Endothelial cell of umbilical vein (primary cell): ENCODE results near the gene GSTP1.

Experiments
- EZH2 ChIP-seq: IDR thresholded peaks from 2 replicates; pipeline ENCODE4 v1.6.1; 2012; ENCODE audit warnings: borderline replicate concordance, low read depth, mild to moderate bottlenecking, moderate library complexity, low read length, inconsistent platforms; ENCODE audit not compliant: severe bottlenecking
- MYC ChIP-seq: IDR thresholded peaks from one replicate; pipeline ENCODE4 v1.6.1; 2011; ENCODE audit warnings: mild to moderate bottlenecking, low read depth, low read length
- POLR2A ChIP-seq: IDR thresholded peaks from 2 replicates; pipeline ENCODE4 v1.6.1; 2012; ENCODE audit warnings: low read depth, mild to moderate bottlenecking, control low read depth, low read length
- POLR2AphosphoS5 ChIP-seq: IDR thresholded peaks from 2 replicates; pipeline ENCODE4 v1.6.1; 2012; ENCODE audit warnings: low read depth, mild to moderate bottlenecking, control low read depth, low read length, moderate library complexity; ENCODE audit not compliant: insufficient read depth
- TF ChIP-seq, protein P1 (sequence below), 2 donors: IDR thresholded peaks; 1 replicate in 1 of 2; 2 replicates in 1 of 2; pipeline ENCODE4 v1.5.1; 2011; ENCODE audit warnings: low read length in 2 of 2, mild to moderate bottlenecking in 2 of 2, moderate library complexity in 2 of 2, control low read depth in 1 of 2, inconsistent platforms in 1 of 2, low read depth in 1 of 2; ENCODE audit not compliant: insufficient read depth in 1 of 2; ENCODE audit errors: extremely low read depth in 1 of 2
- TF ChIP-seq, protein P2 (sequence below): IDR thresholded peaks from 2 replicates; pipeline ENCODE4 v1.6.1; 2011; ENCODE audit not compliant: insufficient read depth, insufficient read length

DNA sequence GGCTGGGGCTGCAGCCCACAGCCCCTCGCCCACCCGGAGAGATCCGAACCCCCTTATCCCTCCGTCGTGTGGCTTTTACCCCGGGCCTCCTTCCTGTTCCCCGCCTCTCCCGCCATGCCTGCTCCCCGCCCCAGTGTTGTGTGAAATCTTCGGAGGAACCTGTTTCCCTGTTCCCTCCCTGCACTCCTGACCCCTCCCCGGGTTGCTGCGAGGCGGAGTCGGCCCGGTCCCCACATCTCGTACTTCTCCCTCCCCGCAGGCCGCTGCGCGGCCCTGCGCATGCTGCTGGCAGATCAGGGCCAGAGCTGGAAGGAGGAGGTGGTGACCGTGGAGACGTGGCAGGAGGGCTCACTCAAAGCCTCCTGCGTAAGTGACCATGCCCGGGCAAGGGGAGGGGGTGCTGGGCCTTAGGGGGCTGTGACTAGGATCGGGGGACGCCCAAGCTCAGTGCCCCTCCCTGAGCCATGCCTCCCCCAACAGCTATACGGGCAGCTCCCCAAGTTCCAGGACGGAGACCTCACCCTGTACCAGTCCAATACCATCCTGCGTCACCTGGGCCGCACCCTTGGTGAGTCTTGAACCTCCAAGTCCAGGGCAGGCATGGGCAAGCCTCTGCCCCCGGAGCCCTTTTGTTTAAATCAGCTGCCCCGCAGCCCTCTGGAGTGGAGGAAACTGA, 731 bp downstream of the GSTP1 start:
- TF ChIP-seq, protein P1, sequence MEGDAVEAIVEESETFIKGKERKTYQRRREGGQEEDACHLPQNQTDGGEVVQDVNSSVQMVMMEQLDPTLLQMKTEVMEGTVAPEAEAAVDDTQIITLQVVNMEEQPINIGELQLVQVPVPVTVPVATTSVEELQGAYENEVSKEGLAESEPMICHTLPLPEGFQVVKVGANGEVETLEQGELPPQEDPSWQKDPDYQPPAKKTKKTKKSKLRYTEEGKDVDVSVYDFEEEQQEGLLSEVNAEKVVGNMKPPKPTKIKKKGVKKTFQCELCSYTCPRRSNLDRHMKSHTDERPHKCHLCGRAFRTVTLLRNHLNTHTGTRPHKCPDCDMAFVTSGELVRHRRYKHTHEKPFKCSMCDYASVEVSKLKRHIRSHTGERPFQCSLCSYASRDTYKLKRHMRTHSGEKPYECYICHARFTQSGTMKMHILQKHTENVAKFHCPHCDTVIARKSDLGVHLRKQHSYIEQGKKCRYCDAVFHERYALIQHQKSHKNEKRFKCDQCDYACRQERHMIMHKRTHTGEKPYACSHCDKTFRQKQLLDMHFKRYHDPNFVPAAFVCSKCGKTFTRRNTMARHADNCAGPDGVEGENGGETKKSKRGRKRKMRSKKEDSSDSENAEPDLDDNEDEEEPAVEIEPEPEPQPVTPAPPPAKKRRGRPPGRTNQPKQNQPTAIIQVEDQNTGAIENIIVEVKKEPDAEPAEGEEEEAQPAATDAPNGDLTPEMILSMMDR (IDR thresholded peaks at IDR 0.05; ENCODE audit: extremely low read depth in 1 of 2, insufficient read depth in 1 of 2, low read depth in 1 of 2, low read length in 2 of 2) = no peak
- TF ChIP-seq EZH2 = no peak
- TF ChIP-seq POLR2A = no peak
- TF ChIP-seq POLR2AphosphoS5 = no peak
- TF ChIP-seq, protein P2, sequence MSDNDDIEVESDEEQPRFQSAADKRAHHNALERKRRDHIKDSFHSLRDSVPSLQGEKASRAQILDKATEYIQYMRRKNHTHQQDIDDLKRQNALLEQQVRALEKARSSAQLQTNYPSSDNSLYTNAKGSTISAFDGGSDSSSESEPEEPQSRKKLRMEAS = no peak
- no peak for TF ChIP-seq MYC
